HG03095 (cell line): Measurements from ENCODE around the gene AVP.
"Not testable (repeated sequence)": the region's sequence is repeated elsewhere in the genome, so short reads cannot be mapped to it uniquely, and the experiment has no call there.

Experiments
- ATAC-seq: cut with Tn5 transposase; IDR thresholded peaks from one replicate; pipeline ENCODE4 v1.9.1; 2021; ENCODE audit warnings: moderate library complexity; ENCODE audit not compliant: unreplicated experiment

AVP gene

GRCh38 chr20:3084986-3085360, 449 bp upstream of the AVP start:
- ATAC-seq, result no peak

DNA sequence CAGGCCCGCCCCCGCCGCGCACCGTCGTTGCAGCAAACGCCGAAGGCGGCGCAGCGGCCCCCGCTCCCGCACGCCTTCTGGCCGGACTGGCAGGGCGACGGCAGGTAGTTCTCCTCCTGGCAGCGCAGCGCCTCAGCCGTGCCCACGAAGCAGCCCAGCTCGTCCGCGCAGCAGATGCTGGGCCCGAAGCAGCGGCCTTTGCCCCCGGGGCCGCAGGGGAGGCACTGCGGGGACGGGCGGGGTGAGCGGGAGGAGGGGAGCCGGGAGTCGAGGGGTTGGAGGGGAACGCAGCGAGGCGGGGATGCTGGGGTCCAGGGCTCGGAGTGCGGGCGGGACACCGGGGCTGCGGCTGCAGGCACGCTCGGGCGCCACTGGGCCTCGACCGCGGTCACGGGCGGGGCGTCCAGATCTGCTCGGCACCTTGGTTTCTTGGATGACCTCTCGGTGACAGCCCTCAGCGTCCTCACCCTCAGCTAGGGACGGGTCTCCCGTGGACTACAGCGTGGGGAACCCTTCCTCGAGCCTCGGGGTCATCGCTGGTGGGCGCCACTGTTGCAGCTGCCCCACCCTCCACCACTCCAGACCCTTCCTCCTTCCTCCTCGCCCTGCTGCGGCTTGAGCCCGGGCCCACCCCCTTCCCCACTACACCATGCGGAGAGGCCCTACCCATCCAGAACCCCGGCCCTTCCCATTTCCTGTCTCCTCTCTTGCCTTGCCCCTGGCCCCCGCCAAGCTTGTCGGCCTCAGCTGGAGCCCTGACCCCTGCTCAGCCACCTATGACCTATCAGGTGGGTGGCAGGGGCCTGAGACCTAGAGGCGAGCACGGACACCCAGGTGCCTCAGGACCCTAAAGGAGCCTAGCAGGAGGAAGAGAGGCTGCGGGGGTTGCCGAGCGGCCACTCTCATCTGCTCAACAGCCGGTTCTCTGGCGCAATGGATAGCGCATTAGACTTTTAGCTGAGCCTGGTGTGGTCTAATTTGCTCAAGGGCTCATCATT, 1.3 kb downstream of the AVP start:
- ATAC-seq, result no peak

- ATAC-seq, result no peak
These were observed 2.1 kb downstream of the AVP start for GRCh38 chr20:3082306-3082951.

DNA sequence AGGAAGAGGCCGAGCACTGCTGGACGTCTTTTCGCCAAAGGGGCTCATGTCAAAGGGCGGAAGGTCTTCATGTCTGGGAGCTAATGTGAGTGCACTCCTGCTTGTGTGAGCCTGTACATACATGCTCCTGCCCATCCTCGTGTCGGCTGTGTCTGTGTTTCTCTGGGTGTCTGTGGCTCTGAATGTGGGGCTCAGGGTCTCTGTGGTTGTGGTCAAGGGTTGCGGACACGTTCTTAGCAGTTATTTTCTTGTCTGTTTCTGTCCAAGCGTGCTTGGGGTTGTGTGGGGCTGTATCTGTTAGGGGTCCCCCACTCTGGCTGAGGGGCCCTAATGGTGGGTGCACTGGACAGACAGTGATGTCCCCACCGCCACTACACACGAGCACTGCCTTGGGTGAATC, 2.9 kb downstream of the AVP start:
- no peak for ATAC-seq

GRCh38 chr20:3080939-3081388, 3.6 kb downstream of the AVP start:
- ATAC-seq, result no peak

GRCh38 chr20:3077618-3078134, 6.8 kb downstream of the AVP start:
- ATAC-seq, result no peak

- ATAC-seq, result not testable (repeated sequence)
These were observed 9.2 kb downstream of the AVP start for GRCh38 chr20:3075315-3075714.

DNA sequence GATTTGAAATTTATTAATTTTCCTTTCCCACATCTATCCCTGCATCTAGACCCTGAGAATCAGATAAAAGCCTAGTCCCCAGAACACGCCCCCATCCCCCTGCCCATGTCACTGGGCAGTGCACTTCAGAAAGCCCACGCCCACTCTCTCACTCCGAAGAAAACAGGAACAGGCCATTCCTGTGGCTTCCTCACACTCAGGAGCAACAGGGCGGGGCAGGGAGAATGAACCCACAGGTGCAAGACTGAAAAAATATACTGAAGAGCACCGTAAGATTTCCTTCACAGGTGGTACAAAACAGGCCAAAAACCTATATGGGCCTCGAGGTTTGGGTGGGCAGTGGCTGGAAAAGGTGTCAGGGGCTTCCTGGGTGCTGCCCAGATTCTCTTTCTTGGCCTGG, 9.7 kb downstream of the AVP start:
- no peak for ATAC-seq

DNA sequence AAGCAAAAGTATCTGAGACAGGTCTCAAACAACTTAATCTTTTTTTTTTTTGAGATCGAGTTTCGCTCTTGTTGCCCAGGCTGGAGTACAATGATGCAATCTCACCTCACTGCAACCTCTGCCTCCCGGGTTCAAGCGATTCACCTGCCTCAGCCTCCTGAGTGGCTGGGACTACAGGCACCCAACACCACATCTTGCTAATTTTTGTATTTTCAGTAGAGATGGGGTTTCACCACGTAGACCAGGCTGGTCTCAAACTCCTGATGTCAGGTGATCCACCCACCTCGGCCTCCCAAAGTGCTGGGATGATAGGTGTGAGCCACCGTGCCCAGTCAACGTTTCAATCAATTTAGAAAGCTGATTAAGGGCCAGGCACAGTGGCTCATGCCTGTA, 11.3 kb downstream of the AVP start:
- not testable (repeated sequence) for ATAC-seq

- no peak for ATAC-seq
These were observed 11.8 kb downstream of the AVP start for GRCh38 chr20:3072530-3073250.

DNA sequence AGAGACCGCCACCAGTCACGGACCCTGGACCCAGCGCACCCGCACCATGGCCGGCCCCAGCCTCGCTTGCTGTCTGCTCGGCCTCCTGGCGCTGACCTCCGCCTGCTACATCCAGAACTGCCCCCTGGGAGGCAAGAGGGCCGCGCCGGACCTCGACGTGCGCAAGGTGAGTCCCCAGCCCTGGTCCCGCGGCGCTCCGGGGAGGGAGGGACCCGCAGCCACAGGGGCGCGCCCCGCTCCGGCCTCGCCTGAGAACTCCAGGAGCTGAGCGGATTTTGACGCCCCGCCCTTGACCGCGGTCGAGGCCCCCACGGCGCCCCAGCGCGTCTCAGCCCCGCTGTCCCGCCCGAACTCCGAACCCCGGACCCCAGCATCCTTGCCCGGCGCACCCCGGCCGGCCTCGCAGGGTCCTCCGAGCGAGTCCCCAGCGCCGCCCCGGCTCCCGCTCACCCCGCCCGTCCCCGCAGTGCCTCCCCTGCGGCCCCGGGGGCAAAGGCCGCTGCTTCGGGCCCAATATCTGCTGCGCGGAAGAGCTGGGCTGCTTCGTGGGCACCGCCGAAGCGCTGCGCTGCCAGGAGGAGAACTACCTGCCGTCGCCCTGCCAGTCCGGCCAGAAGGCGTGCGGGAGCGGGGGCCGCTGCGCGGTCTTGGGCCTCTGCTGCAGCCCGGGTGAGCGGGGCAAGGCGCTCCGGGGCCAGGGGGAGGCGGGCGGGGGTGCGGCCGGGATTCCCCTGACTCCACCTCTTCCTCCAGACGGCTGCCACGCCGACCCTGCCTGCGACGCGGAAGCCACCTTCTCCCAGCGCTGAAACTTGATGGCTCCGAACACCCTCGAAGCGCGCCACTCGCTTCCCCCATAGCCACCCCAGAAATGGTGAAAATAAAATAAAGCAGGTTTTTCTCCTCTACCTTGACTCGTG, 12.7 kb downstream of the AVP start, which contains the start of gene OXT:
OXT (plus strand) TSS at position 11 of the 920 bp plus-strand sequence; CDS start at position 47, 36 bp downstream.
- ATAC-seq, result no peak

DNA sequence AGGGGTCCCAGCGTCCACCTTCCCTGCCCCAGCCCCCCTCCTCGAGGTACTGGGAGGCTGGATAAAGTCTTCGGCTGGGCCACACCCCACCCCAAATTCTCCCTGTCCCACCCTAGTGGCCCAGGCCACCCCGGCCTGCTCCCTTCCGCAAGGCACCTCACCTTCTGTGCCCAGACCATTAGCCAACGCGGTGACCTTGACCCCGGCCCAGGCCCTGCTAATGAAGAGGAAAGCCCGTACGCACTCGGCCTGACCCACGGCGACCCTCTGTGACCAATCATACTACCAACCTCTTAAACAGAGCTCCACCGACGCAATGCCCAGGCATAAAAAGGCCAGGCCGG, 13.3 kb downstream of the AVP start:
- ATAC-seq, result no peak

DNA sequence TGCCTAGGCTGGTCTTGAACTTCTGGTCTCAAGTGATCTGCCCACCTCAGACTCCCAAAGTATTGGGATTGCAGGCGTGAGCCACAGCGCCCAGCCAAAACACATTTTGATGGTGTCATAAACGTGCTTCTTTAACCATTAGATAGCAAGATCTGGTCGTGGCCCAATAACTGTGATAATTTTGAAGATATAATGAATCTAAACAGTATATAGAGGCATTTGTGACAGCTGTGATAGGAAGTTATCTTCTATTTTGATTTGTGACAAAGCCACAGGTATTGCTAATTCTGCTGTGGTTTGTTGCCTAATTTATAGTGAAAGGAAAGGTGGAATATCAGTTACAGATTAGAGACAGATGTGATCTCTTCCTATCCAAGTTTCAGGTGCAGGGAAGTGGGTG, 13.8 kb downstream of the AVP start:
- no peak for ATAC-seq

GRCh38 chr20:3068986-3069900, 15.3 kb downstream of the AVP start:
- ATAC-seq, result no peak

- ATAC-seq, result no peak
These were observed 16.4 kb downstream of the AVP start for GRCh38 chr20:3068075-3068474.

DNA sequence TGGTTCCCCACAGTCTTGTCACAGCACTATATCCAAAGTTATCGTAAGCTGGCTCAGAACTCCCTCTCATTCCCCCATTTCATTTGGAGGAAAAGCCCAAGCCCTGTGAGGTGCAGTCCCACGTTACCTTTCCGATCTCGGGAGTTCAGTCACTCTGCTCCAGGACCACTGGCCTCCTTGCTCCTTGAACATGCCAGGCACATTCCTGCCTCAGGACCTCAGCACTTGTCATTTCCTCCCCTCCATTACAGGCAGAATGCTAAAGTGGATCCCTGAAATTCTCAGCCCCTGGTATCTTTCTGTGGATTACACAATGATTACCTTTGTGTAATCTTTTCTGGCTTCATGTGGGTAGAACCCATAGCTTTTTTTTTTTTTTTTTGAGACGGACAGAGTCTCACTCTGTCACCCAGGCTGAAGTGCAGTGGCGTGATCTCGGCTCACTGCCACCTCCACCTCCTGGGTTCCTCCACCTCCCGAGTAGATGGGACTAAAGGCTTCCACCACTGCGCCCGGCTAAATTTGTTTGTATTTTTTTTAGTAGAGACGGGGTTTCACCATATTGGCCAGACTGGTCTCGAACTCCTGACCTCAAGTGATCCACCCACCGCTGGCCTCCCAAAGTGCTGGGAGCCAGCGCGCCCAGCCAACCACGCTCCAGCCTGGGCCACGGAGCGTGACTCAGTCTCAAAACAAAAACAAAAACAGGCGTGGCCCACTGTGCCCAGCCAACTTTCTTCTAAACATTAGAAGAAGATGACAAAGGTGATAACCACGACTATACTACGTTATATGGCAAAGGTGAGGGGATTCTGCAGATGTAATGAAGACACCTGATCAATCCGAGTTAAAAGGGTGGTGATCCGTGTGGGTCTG, 17.1 kb downstream of the AVP start:
- no peak for ATAC-seq

- ATAC-seq, result not testable (repeated sequence)
These were observed 20.4 kb downstream of the AVP start for GRCh38 chr20:3064119-3064518.

DNA sequence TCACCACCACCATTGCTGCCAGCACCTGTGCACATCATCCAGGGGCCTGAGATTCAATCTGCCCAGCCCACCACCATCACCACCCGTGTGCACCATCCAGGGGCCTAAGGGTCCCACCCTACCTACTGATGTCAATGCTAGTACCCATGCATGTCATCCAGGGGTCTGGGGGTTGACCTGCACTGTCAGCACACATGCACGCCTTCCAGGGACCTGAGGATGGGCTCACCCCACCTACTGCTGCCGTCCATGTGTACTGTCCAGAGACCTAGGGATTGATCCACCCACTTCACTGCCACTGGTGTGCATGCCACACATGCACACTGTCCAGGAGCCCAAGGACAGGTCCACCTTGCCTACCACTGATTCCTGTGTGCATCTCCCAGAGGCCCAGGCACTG, 25.0 kb downstream of the AVP start:
- ATAC-seq, result no peak
